Aorta (tissue), 5 donors: ENCODE measurements around the gene COL9A1. TPM values are rescaled to one million over a fixed set of nuclear protein-coding genes. Genes with fewer than 3 reads are reported as not detected.

Experiments used
- ATAC-seq: fragments of 200-7000 bp; cut with Tn5 transposase; one replicate; pipeline ENCODE4 v1.9.1; 2022; ENCODE audit warnings: moderate library complexity; ENCODE audit not compliant: low FRiP score
- DNase-seq, 2 donors: peaks; one replicate each; pipeline ENCODE4 v3.0.0-alpha.2; 2020
- H3K27ac ChIP-seq, 2 donors: one replicate each; pipeline ENCODE4 v1.5.1; 2013; ENCODE audit warnings: low read length in 2 of 2, mild to moderate bottlenecking in 2 of 2, moderate library complexity in 2 of 2, control low read depth in 1 of 2, inconsistent platforms in 1 of 2, low read depth in 1 of 2
- H3K27me3 ChIP-seq, 2 donors: one replicate each; pipeline ENCODE4 v1.6.1; 2013; ENCODE audit warnings: control low read depth in 1 of 2, low read length in 1 of 2, mild to moderate bottlenecking in 1 of 2, moderate library complexity in 1 of 2; ENCODE audit not compliant: insufficient read depth in 2 of 2, control insufficient read depth in 1 of 2
- H3K36me3 ChIP-seq, 2 donors: one replicate each; pipeline ENCODE4 v1.6.1; 2013; ENCODE audit warnings: control low read depth in 1 of 2, low read length in 1 of 2, mild to moderate bottlenecking in 1 of 2; ENCODE audit not compliant: insufficient read depth in 2 of 2, control insufficient read depth in 1 of 2
- H3K4me1 ChIP-seq, 2 donors: one replicate each; pipeline ENCODE4 v1.6.1; 2013; ENCODE audit warnings: low read length in 2 of 2, control low read depth in 1 of 2, mild to moderate bottlenecking in 1 of 2, moderate library complexity in 1 of 2; ENCODE audit not compliant: insufficient read depth in 2 of 2, control insufficient read depth in 1 of 2
- H3K4me3 ChIP-seq, 2 donors: one replicate each; pipeline ENCODE4 v1.5.1; 2013; ENCODE audit warnings: low read length in 2 of 2, control low read depth in 1 of 2, mild to moderate bottlenecking in 1 of 2
- H3K9me3 ChIP-seq: one replicate; pipeline ENCODE4 v1.6.1; 2013; ENCODE audit warnings: mild to moderate bottlenecking, low read length; ENCODE audit not compliant: control insufficient read depth
- WGBS, 2 donors: extraction: QIAGEN DNeasy Blood & Tissue Kit; methylation state at CpG; one replicate each; pipeline ENCODE4 v1.1.7; 2013; 5-methylcytosine and 5-hydroxymethylcytosine counted together
- intact Hi-C, 2 donors: fragments of 100-400 bp; cut with DNase I; formaldehyde crosslinking; loops; one replicate each; pipeline versions ENCODE4 v1.14.2 to v1.15.0; 2022
- polyA plus RNA-seq, 2 donors: library from polyadenylated mRNA; stranded (reverse); fragments of 200-250 nt; gene quantifications; one replicate each; pipeline ENCODE4 v1.2.3, GENCODE V29; 2013
- total RNA-seq, 2 donors: library from RNA; stranded (reverse); fragmentation: NEBNext Ultra II Directional; extraction: Animal tissue kit (Norgen Biotek cat#: 25700); gene quantifications; one replicate each; pipeline ENCODE4 v1.2.1, GENCODE V29; 2021
- donor health status: healthy with polysubstance abuse.
- donor health status: Bipolar disorder and iron deficiency.
- donor health status: DM: no; HTN: no; CAD: no.
- donor health status: DM: no; HTN: no; CAD: no.
- donor health status: DM: yes; HTN: yes; CAD: no.

COL9A1 gene
- total and polyA plus RNA-seq, 4 donors: 1.3 TPM; not detected in 3

DNA sequence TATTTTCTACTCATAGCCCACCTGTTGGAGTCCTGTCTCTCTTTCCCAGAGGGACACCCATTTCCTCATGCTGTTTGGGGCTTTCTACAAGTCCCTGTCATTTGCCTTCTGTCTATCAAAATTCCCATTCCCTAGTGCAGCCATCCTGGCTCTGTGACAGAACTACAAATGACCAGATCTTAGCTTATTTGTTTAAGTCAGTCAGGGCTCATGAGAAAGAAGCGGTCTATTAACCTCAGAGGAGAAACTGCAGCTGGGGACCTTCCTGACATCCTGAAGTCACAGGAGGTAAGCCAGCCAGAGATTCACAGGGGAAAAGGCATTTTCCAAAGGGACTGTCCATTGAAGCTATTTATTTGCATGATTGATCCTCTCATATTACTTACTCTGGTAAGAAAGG, 1.7 kb upstream of the COL9A1 start:
- WGBS, 2 donors: 32 to 34% methylated on average over 1 of the region's 1 CpG
- no peaks in the 10 kb centered on the region for H3K4me1 ChIP-seq
- DNase-seq: no peak
- no peaks in the 10 kb centered on the region for H3K27me3 ChIP-seq
- no peak overlapping the region for H3K27ac ChIP-seq
- H3K36me3 ChIP-seq: no peaks in the 10 kb centered on the region
- no peak for ATAC-seq
- H3K9me3 ChIP-seq: no peaks in the 10 kb centered on the region
- H3K4me3 ChIP-seq: no peak overlapping the region
- intact Hi-C loops: no loop called here

- no peak for DNase-seq
- Histone ChIP-seq H3K4me1 (no peaks in the 10 kb centered on the region), H3K27ac (no peak overlapping the region), H3K9me3 (no peaks in the 10 kb centered on the region), H3K36me3 (no peaks in the 10 kb centered on the region), H3K4me3 (no peak overlapping the region), H3K27me3 (no peaks in the 10 kb centered on the region)
- no peak for ATAC-seq
- intact Hi-C loops: no loop called here
- 13 to 18% methylated on average over 2 of the region's 2 CpGs for WGBS, 2 donors
Measured at GRCh38 chr6:70299456-70299855, 3.4 kb downstream of the COL9A1 start.

- Histone ChIP-seq H3K27me3 (no peaks in the 10 kb centered on the region), H3K4me3 (no peak overlapping the region), H3K9me3 (no peaks in the 10 kb centered on the region), H3K27ac (no peak overlapping the region), H3K36me3 (no peaks in the 10 kb centered on the region), H3K4me1 (no peaks in the 10 kb centered on the region)
- intact Hi-C loops: no loop called here
- ATAC-seq (no peak), DNase-seq (no peak)
Measured at GRCh38 chr6:70298068-70298467, 4.8 kb downstream of the COL9A1 start.

GRCh38 chr6:70292193-70292592, 10.7 kb downstream of the COL9A1 start:
- H3K9me3 ChIP-seq: no peaks in the 10 kb centered on the region
- WGBS, 2 donors: 3 to 13% methylated on average over 1 of the region's 1 CpG
- intact Hi-C loops: no loop called here

GRCh38 chr6:70289299-70289698, 13.6 kb downstream of the COL9A1 start:
- Histone ChIP-seq H3K4me3 (no peak overlapping the region), H3K9me3 (no peaks in the 10 kb centered on the region), H3K27ac (no peak overlapping the region), H3K27me3 (no peaks in the 10 kb centered on the region), H3K4me1 (no peaks in the 10 kb centered on the region), H3K36me3 (no peaks in the 10 kb centered on the region)
- ATAC-seq (no peak), DNase-seq (no peak)
- intact Hi-C loops: no loop called here
- 37 to 49% methylated on average over 2 of the region's 2 CpGs for WGBS, 2 donors

More at GRCh38 chr6:70292193-70292592, 10.7 kb downstream of the COL9A1 start:
- Histone ChIP-seq H3K4me3 (no peak overlapping the region), H3K27me3 (no peaks in the 10 kb centered on the region), H3K36me3 (no peaks in the 10 kb centered on the region), H3K4me1 (no peaks in the 10 kb centered on the region), H3K27ac (no peak overlapping the region)
- DNase-seq: no peak
- no peak for ATAC-seq

DNA sequence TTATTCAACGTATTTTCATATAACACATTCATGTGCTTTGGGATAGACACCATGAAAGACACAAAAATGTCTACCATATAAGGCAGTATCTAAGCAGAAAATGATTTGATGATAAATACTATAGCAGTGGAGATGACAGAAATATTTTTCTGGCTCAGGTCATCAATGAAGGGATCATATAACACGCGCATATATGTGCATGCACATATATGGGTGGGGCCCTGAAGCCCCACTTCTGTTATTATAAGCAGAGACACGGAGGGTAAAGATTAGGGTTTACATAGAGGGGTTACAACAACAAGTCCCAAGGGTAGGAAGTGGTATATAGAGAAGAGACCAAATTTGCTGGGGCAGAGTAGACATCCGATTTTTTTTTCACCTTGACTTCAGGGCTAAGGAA, 16.0 kb downstream of the COL9A1 start:
- DNase-seq (no peak), ATAC-seq (no peak)
- Histone ChIP-seq H3K27me3 (no peaks in the 10 kb centered on the region), H3K27ac (no peak overlapping the region), H3K36me3 (no peaks in the 10 kb centered on the region), H3K9me3 (no peaks in the 10 kb centered on the region), H3K4me3 (no peak overlapping the region), H3K4me1 (no peaks in the 10 kb centered on the region)
- WGBS, 2 donors: 69 to 73% methylated on average over 5 of the region's 5 CpGs
- intact Hi-C loops: no loop called here

- WGBS, 2 donors: 68 to 74% methylated on average over 4 of the region's 4 CpGs
- Histone ChIP-seq H3K4me1 (no peaks in the 10 kb centered on the region), H3K36me3 (no peaks in the 10 kb centered on the region), H3K27ac (no peak overlapping the region), H3K9me3 (no peaks in the 10 kb centered on the region), H3K4me3 (no peak overlapping the region), H3K27me3 (no peaks in the 10 kb centered on the region)
- no peak for ATAC-seq
- DNase-seq: no peak
- intact Hi-C loops: no loop called here
Measured at GRCh38 chr6:70285201-70285600, 17.7 kb downstream of the COL9A1 start.

GRCh38 chr6:70282919-70283461, 19.9 kb downstream of the COL9A1 start:
- no peaks in the 10 kb centered on the region for H3K27me3 ChIP-seq
- no peak overlapping the region for H3K4me3 ChIP-seq
- 1 to 2% methylated on average over 30 to 31 of the region's 31 CpGs for WGBS, 2 donors
- no peaks in the 10 kb centered on the region for H3K36me3 ChIP-seq
- no peak for DNase-seq
- no peak overlapping the region for H3K27ac ChIP-seq
- H3K9me3 ChIP-seq: no peaks in the 10 kb centered on the region
- intact Hi-C loops: no loop called here
- ATAC-seq: peak; percentile 33
- no peaks in the 10 kb centered on the region for H3K4me1 ChIP-seq

DNA sequence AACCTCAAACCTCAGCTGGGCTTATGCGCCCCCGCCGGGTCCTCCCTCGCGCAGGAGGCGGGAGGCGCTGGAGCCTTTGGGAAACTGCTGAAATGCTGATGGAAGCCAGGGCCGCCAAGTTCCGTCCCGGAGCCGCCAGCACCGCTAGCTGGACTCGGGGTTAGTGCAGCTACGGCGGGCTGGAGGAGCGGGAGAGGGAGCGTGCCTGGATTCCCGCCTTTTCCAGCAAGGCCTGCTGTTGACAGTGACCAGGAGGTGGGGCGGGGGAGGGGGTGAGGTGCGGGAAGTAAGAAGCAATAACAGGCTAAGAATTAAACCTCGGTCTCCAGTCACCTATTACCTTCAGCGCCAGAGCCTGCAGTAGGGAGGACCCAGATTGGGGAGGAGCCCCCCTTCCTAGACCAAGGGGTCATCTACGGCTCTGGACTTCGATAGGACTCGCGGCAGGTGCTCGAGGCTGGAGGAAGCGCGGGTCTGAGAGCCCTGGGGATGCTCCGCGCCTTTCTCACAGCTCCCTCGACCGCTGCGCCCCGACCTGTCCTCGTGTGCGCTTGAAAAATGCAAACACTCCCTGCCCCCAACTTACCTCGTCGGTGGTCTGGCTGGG, 20.5 kb downstream of the COL9A1 start:
- ATAC-seq (no peak), DNase-seq (no peak)
- Histone ChIP-seq H3K36me3 (no peaks in the 10 kb centered on the region), H3K4me3 (no peak overlapping the region), H3K27me3 (no peaks in the 10 kb centered on the region), H3K27ac (no peak overlapping the region), H3K4me1 (no peaks in the 10 kb centered on the region), H3K9me3 (no peaks in the 10 kb centered on the region)
- WGBS, 2 donors: 1% methylated on average over 37 to 39 of the region's 39 CpGs
- intact Hi-C loops: no loop called here
